Activated naive CD8-positive, alpha-beta T cell treated with anti-CD3 and anti-CD28 coated beads, Interleukin-2, amount 50 U/mL, for 24 hours (primary cell): ENCODE measurements around the gene PRDM16.

Experiments used
- ATAC-seq: fragments of 150-1000 bp; cut with Tn5 transposase; one replicate; pipeline ENCODE4 v1.10.0; 2021
- DNase-seq: peaks from one replicate; pipeline ENCODE4 v3.0.0; 2021
- H3K27ac Mint-ChIP-seq: one replicate; pipeline ENCODE4 v1.8.0; 2021; ENCODE audit warnings: mild to moderate bottlenecking, mixed read lengths
- H3K27me3 Mint-ChIP-seq: one replicate; pipeline ENCODE4 v1.8.0; 2021; ENCODE audit warnings: mixed read lengths
- H3K36me3 Mint-ChIP-seq: one replicate; pipeline ENCODE4 v1.8.0; 2021; ENCODE audit warnings: low read depth, mixed read lengths
- H3K4me1 Mint-ChIP-seq: one replicate; pipeline ENCODE4 v1.8.0; 2021; ENCODE audit warnings: mixed read lengths
- H3K4me3 Mint-ChIP-seq: one replicate; pipeline ENCODE4 v1.8.0; 2021; ENCODE audit warnings: mild to moderate bottlenecking, moderate library complexity, mixed read lengths
- H3K9me3 Mint-ChIP-seq: one replicate; pipeline ENCODE4 v1.8.0; 2021; ENCODE audit warnings: mixed read lengths

PRDM16 gene

DNA sequence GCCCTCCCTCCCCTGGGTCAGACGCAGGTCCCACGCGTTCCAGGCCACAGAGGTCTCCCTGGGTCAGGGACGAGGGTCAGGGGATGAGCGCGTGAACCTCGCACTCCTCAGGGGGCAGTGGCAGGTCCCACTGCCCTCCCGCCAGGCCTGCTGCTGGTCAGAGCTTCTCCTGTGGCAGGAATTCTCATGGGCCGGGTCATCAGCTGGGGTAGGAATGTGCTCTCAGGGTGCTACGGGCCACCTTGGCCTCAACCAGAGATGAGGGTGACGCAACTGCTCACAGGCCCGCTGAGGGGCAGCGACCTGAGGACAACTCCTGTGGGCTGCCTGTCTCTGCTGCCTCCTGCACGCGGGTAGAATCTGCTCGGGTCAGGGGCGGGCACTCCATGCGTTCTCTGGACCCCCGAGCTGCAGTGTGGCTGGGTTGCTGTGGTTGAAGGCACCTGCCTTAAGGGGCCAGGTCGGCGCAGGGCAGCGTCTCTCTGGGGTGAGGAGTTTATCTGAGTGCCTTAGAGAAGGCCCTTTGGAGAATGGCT is 128.8 kb downstream of the PRDM16 start:
- no peak overlapping the region for H3K27ac Mint-ChIP-seq
- H3K36me3 Mint-ChIP-seq, result no peaks in the 10 kb centered on the region
- no peak for DNase-seq
- H3K4me1 Mint-ChIP-seq, result no peaks in the 10 kb centered on the region
- no peaks in the 10 kb centered on the region for H3K27me3 Mint-ChIP-seq
- no peaks in the 10 kb centered on the region for H3K9me3 Mint-ChIP-seq
- no peak for ATAC-seq
- H3K4me3 Mint-ChIP-seq, result no peak overlapping the region

DNA sequence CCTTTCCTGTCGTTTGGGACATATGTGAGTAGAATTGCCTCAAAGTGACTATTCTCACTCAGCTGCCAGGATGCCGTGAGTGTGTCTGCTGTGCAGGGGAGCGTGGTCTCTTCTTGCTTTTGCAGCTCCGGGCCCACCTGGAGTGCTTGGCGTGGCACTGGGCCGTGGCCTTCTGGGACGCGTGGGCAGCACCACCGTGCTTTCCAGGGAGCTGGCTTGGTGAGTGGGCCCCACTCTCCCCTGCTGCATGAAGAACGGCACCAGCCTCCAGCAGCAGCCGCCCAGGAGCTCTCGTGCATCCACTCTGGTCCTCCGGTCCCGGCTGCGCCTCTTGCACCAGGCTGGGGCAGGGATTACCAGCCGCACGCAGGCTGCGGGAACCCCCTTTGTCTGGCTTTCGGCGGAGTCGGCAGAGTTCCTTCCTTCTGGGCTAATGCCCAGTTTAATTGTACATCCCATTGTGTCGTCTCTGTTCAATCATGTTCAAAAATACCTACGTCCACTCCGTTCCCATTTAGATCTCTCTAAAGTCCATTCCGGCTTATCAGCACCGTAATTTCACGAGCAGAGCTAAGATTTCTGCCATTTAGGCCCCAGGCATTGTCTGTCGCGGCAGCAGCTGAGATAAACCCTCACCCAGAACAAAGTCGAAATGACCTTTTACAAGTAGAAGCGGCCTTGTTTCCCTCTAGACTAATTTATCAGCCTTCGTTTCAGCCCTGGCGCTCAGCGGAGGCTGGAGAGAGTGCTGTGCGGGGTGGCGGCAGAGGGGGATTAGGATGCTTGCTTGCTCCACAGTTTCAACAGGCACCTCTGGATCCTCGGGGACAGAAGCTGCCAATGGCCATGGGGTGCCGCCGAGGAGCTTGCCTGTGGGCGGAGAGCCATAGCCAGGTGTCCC is 129.6 kb downstream of the PRDM16 start:
- ATAC-seq, result no peak
- Mint-ChIP-seq H3K9me3 (no peaks in the 10 kb centered on the region), H3K27ac (no peak overlapping the region), H3K27me3 (no peaks in the 10 kb centered on the region), H3K36me3 (no peaks in the 10 kb centered on the region), H3K4me1 (no peaks in the 10 kb centered on the region), H3K4me3 (no peak overlapping the region)
- no peak for DNase-seq

DNA sequence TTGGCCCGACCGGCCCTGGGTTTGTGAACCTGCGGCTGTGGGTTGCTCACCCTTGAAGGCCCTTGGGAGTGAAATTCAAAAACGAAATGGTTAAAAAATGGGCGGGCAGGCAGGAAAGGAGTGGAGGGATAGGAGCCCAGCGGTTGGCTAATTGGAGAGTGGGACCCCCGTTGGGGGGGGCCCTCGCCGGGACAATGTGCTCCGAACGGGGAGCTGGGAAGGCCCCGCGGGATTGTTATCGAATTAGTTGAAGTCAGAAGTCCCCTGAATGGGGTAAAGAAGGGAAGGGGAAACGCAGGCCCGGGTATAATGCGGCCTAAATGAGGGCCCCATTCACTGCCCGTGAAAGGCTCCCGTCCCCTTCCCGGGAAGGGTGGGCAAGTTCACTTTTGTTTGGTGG is 135.7 kb downstream of the PRDM16 start:
- ATAC-seq, result no peak
- H3K4me1 Mint-ChIP-seq, result no peaks in the 10 kb centered on the region

DNA sequence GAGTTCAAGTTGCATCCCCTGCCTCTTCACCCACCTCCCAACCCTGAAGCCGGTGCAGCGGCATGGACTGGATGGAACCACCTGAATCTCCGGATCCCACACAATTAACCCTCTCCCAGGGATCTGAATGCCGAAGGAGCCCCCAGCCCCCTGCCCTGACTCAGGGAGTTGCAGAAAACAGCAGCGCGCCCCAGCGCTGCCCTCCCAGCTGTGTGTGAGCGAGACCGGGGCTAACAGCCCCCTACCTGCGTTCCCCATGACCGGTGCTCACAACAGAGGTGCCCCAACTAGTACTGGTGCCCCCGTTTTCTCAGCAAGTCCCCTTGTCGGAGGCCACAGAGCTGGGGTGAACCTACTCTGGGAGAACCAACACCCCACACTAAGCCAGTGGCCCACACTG is 136.8 kb downstream of the PRDM16 start:
- no peak for ATAC-seq
- no peak overlapping the region for H3K27ac Mint-ChIP-seq
- H3K27me3 Mint-ChIP-seq, result no peaks in the 10 kb centered on the region
- H3K36me3 Mint-ChIP-seq, result no peaks in the 10 kb centered on the region
- no peaks in the 10 kb centered on the region for H3K4me1 Mint-ChIP-seq
- no peak overlapping the region for H3K4me3 Mint-ChIP-seq
- no peaks in the 10 kb centered on the region for H3K9me3 Mint-ChIP-seq
- DNase-seq, result no peak

More for the DNA sequence above, 135.7 kb downstream of the PRDM16 start:
- Mint-ChIP-seq H3K9me3 (no peaks in the 10 kb centered on the region), H3K27me3 (no peaks in the 10 kb centered on the region), H3K36me3 (no peaks in the 10 kb centered on the region), H3K4me3 (no peak overlapping the region), H3K27ac (no peak overlapping the region)
- DNase-seq, result no peak

DNA sequence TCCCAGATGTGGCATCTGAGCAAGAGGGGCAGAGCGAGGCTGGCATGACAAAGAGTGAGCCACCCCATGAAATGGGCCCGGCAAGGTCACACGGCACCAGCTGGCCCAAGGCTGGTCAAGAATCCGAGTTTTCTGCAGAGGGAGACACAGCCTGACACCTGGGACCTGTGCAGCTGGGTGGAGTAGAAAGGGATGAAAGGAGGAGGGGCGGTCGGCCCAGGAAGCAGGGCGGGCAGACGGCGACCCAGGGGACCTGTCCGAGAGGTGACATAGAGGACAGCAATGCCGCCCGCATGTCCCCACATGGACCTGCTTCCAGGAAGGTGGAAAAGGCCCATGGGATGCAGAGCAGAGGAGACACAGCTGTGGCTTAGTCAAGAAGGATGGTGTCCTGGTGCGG is 137.7 kb downstream of the PRDM16 start:
- DNase-seq (no peak), ATAC-seq (no peak)
- no peaks in the 10 kb centered on the region for H3K9me3 Mint-ChIP-seq
- H3K4me1 Mint-ChIP-seq, result no peaks in the 10 kb centered on the region
- H3K4me3 Mint-ChIP-seq, result no peak overlapping the region
- no peaks in the 10 kb centered on the region for H3K27me3 Mint-ChIP-seq
- H3K36me3 Mint-ChIP-seq, result no peaks in the 10 kb centered on the region
- no peak overlapping the region for H3K27ac Mint-ChIP-seq

DNA sequence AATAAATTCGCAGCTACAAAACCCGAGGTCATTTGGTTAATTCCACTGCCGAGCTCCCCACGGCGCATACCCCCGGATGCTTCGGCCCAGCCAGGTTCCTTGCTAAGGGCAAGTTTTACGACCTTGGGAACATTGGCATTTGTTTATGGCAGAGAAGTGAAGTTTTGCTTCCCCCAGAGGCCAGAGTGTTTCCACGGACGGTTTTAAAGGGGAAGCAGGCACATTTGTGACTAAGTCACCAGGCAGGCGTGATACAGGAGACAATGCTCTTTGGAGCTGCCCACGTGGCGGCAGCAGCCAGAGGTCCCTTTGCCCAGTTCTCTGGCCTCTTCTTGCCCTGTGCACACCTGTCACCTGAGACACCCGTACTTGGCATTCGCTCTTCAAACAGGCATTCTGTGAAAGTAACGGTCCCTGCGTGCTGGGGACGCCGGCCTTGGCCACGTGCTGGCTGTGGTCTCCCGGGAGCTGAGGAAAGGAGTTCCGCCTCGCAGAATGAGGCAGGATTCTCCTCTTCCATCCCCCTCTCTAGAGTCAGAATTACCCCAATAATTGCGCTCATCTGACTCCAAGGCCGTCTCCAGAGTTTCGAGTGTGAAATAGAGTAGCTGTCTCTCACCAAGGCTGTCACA is 138.3 kb downstream of the PRDM16 start:
- no peak overlapping the region for H3K4me3 Mint-ChIP-seq

DNA sequence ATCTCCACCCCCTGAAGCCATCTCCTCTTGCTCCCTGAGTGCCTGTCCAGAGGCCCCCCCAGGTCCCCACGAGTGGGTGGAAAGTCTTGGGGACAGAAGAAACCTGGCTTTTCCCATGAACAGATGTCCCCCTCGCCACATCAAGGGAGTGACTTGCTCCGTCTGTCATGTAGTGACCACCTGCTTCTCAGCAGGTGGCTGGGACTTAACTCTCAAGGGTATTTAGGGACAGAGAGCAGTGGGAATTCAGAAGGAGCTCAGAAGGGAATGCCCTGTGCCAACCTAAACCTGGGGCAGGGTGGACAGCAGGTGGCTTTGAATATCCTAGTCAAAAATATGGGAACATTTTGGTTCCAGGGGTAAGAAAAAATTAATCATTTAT is 139.8 kb downstream of the PRDM16 start:
- Mint-ChIP-seq H3K27ac (no peak overlapping the region), H3K4me1 (no peaks in the 10 kb centered on the region), H3K9me3 (no peaks in the 10 kb centered on the region), H3K36me3 (no peaks in the 10 kb centered on the region), H3K4me3 (no peak overlapping the region), H3K27me3 (no peaks in the 10 kb centered on the region)
- no peak for DNase-seq
- no peak for ATAC-seq

More for the DNA sequence above, 138.3 kb downstream of the PRDM16 start:
- H3K27me3 Mint-ChIP-seq, result no peaks in the 10 kb centered on the region
- no peaks in the 10 kb centered on the region for H3K36me3 Mint-ChIP-seq
- no peaks in the 10 kb centered on the region for H3K4me1 Mint-ChIP-seq
- ATAC-seq, result no peak
- H3K27ac Mint-ChIP-seq, result no peak overlapping the region
- no peaks in the 10 kb centered on the region for H3K9me3 Mint-ChIP-seq
- no peak for DNase-seq

DNA sequence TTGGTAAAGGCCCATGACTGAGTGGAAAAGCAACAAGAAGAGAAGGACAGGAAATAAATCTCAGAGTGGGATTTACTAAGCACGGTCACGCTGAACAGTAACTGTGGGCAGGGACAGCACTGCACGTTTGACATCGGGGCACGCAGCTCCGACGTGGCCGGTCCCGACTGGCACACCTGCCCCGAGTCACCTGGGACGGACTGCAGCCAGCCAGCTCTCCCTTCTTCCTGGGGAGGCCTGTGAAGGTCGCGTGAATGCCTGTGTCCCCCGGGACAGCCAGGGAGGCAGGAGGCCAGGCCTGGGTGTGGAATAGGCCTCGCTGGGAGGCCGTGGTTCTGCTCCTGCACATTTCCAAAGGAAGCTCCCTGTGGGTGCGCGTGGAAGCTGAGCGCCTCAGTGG is 140.2 kb downstream of the PRDM16 start:
- DNase-seq, result no peak
- Mint-ChIP-seq H3K9me3 (no peaks in the 10 kb centered on the region), H3K36me3 (no peaks in the 10 kb centered on the region), H3K27me3 (no peaks in the 10 kb centered on the region), H3K4me3 (no peak overlapping the region), H3K27ac (no peak overlapping the region), H3K4me1 (no peaks in the 10 kb centered on the region)
- no peak for ATAC-seq

DNA sequence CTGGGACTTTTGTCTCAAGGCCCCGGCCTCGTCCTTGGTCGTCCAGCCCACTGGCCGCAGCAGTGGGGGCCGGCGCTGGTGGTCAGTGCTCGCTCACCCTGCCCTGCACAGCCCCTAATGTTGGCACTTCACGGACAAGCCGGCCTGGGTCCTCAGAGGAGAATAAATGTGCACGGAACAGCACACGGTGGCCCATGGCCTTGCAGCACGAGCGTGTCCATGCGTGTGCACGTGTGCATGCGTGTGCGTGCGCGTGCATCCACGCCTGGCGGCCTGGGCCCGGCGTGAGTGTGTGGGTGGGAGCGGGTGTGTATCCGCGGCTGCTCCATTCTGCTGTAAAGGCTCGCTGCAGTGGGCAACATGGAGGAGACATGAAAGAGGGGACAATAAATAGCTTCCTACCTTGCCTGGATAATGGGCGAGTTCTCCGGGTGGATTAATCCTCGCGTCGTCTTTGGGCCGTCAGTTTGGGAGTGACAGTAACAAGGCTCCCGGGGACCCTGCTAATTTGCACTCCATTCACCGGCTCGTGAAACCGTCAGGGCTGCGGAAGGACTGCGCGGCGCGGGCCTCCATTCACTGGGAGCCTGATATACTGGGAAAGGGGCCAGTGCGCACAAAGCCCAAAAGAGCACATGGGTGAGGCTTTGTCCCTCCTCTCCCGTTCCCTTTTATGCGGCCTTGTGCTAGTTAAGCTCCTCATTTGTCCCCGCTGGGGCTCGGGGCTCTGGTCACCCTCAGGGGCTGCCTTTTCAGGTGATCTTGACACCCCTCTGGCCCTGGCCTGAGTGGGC is 142.8 kb downstream of the PRDM16 start:
- Mint-ChIP-seq H3K9me3 (no peaks in the 10 kb centered on the region), H3K4me1 (no peaks in the 10 kb centered on the region), H3K36me3 (no peaks in the 10 kb centered on the region), H3K4me3 (no peak overlapping the region), H3K27ac (no peak overlapping the region), H3K27me3 (no peaks in the 10 kb centered on the region)
- DNase-seq (no peak), ATAC-seq (no peak)

DNA sequence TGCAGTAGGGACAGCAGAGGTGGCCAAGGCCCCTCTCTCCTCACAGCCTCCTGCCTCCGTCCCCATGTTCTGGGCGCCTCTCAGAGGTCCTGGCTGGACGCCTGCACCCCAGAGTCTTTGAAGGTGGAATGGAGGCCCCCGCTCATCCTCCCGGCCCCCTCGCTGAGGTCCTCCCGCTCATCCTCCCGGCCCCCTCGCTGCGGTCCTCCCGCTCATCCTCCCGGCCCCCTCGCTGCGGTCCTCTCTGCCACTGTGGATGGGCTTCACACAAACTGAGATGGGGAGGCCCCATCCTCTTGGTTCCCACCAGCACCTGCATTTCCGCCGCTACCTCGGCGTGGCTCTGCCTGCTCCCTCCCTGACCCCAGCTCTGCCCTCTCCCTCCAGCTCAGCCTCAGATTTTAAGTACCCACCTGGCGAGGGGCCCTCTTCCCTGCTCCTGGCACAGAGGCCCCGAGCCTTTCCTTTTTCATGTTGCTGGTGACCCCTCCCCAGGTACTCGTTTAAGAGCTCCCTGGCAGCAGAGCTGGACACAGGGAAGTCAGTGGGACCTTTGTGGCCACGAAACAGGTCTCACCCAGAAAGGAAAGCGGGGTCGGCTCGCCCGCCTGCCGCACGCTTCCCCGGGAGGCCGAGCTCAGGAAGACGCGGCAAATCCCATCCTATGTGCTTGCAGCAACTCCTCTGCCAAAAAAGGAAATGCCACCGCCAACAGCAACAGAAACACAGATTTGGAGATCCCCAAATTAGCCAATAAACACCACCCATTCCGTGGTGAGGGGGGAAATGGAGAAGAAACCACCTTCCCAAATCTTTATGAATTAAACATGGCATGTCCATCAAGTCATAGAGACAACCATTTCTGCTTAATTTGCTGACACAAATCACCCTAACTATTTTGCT is 143.7 kb downstream of the PRDM16 start:
- Mint-ChIP-seq H3K4me3 (no peak overlapping the region), H3K27ac (no peak overlapping the region), H3K4me1 (no peaks in the 10 kb centered on the region), H3K9me3 (no peaks in the 10 kb centered on the region), H3K27me3 (no peaks in the 10 kb centered on the region), H3K36me3 (no peaks in the 10 kb centered on the region)
- ATAC-seq, result no peak
- DNase-seq, result no peak

DNA sequence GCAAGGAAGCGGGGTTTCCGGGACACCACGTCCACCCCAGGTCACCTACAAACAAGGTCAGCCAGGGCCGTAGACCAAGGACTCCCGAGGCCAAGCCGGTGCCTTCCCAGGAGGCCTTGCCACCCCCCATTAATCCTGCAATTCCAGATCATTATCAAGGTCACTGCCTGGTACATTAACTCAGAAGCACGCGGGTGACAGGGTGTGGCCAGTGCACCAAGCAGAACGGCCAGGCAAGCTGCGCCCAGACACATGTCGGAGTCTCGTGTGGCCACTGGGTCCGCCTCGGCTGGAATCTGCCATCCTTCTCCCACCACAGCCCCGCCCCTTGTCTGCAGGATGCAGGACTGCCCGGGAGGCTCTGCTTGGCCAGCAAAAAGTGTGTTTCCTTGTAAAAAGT is 144.7 kb downstream of the PRDM16 start:
- Mint-ChIP-seq H3K36me3 (no peaks in the 10 kb centered on the region), H3K4me3 (no peak overlapping the region), H3K9me3 (no peaks in the 10 kb centered on the region), H3K4me1 (no peaks in the 10 kb centered on the region), H3K27me3 (no peaks in the 10 kb centered on the region), H3K27ac (no peak overlapping the region)
- DNase-seq, result no peak
- ATAC-seq, result no peak

DNA sequence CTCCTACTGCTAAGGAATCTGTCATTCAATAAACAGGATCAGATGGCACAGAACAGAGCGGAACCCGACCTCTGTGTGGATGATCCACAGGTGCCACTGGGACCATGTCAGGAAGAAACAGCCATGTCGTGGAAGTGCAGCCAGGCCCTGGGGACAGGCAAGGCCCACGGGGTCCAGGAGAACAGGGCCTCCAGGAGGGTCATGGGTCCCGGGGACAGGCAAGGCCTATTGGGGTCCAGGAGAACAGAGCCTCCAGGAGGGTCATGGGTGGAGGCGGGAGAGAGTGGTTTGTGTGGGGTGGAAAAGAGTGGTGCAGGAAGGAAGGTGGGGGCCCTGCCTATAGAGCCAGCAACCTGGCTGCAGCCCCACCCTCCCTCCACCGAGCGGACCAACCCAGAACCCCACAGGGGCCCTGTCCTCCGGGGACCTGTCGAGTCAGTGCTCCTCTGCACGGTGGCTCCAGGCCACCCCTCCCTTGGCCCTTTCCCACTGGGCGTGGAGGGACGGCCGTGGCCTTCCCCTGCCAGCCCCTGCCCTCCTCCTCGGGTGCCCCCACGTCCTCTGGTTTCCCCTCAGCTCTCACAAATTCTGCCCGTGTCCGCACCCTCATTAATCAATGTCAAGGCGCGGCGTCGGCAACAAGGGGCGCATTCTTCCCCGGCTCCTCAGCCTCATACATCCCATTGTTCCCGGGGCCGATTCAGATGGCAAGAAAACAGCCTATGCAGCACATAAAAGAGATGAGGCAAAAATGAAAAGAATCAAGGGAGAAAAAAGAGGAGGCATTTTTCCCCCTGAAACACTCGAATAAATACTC is 146.4 kb downstream of the PRDM16 start:
- Mint-ChIP-seq H3K4me3 (no peak overlapping the region), H3K36me3 (no peaks in the 10 kb centered on the region), H3K4me1 (no peaks in the 10 kb centered on the region), H3K9me3 (no peaks in the 10 kb centered on the region), H3K27ac (no peak overlapping the region), H3K27me3 (no peaks in the 10 kb centered on the region)
- no peak for ATAC-seq
- DNase-seq, result no peak

DNA sequence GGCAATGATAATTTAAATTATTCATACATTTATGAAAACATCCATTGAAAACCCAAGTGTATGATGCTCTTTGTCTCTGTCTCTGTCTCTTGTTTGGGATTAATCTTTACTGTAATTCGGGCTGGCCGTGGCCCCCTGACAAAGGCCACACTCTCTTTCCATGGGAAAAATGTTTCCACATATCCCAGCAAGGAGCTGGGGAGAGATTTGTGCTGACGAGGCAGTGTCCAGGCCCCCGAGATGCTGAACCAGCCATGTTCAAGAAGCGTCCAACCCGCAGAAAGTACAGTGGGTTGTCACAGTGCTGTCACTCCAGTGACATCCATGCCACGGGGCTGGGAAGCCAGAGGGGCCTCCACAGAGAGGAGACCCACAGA is 147.0 kb downstream of the PRDM16 start:
- Mint-ChIP-seq H3K27me3 (no peaks in the 10 kb centered on the region), H3K4me3 (no peak overlapping the region), H3K9me3 (no peaks in the 10 kb centered on the region), H3K27ac (no peak overlapping the region), H3K36me3 (no peaks in the 10 kb centered on the region), H3K4me1 (no peaks in the 10 kb centered on the region)
- ATAC-seq (no peak), DNase-seq (no peak)
